Calu3 (cell line): ENCODE results near the gene ARID5B. TPM values are rescaled to one million over a fixed set of nuclear protein-coding genes. Genes with fewer than 3 reads are reported as not detected.

Source experiments
- BruUV-seq: library from RNA; stranded (reverse); fragments of 400-500 nt; replicated peaks from 2 replicates; lab custom pipeline; 2021; lab: Mats Ljungman, UMichigan
- CTCF ChIA-PET: fragments of 300-600 bp; sonication (Branson Sonifier 250); formaldehyde crosslinking; loops from one replicate; lab custom pipeline; 2022; ENCODE audit warnings: antibody characterized with exemption; lab: Charles Lee
- DNase-seq: peaks from one replicate; pipeline ENCODE4 v3.0.0; 2022
- H3K27ac Mint-ChIP-seq: one replicate; pipeline ENCODE4 v1.8.0; 2022; ENCODE audit warnings: mixed read lengths; ENCODE audit not compliant: unreplicated experiment
- H3K27me3 Mint-ChIP-seq: one replicate; pipeline ENCODE4 v1.8.0; 2022; ENCODE audit warnings: mixed read lengths; ENCODE audit not compliant: unreplicated experiment
- H3K36me3 Mint-ChIP-seq: one replicate; pipeline ENCODE4 v1.8.0; 2022; ENCODE audit warnings: mild to moderate bottlenecking, moderate library complexity, mixed read lengths; ENCODE audit not compliant: insufficient read depth, unreplicated experiment
- H3K4me1 Mint-ChIP-seq: one replicate; pipeline ENCODE4 v1.8.0; 2022; ENCODE audit warnings: mild to moderate bottlenecking, low read depth, mixed read lengths; ENCODE audit not compliant: unreplicated experiment
- H3K4me3 Mint-ChIP-seq: one replicate; pipeline ENCODE4 v1.8.0; 2022; ENCODE audit warnings: mild to moderate bottlenecking, low read depth, moderate library complexity, mixed read lengths; ENCODE audit not compliant: unreplicated experiment
- H3K9me3 Mint-ChIP-seq: one replicate; pipeline ENCODE4 v1.8.0; 2022; ENCODE audit warnings: low read depth, mixed read lengths; ENCODE audit not compliant: unreplicated experiment
- CTCF ChIP-seq: fragments of 200-600 bp; IDR thresholded peaks from one replicate; pipeline ENCODE4 v1.8.0; 2022; ENCODE audit warnings: antibody characterized with exemption; ENCODE audit not compliant: unreplicated experiment
- intact Hi-C: fragments of 100-400 bp; cut with micrococcal nuclease; formaldehyde crosslinking; loops from one replicate; pipeline ENCODE4 v1.10.0; 2022; ENCODE audit not compliant: unreplicated experiment
- total RNA-seq: library from RNA; stranded (reverse); gene quantifications from 2 replicates; pipeline ENCODE4 v1.2.3, GENCODE V29; 2022

The ARID5B gene
- total RNA-seq, 1 experiment from 2014 or later = 10.0 TPM

GRCh38 chr10:62054408-62054807, 152.9 kb downstream of the ARID5B start:
- TF ChIP-seq CTCF = no peak
- no peak for DNase-seq
- Mint-ChIP-seq H3K9me3 (peaks cover 2% of the 10 kb centered on the region), H3K4me1 (peaks cover 39% of the 10 kb centered on the region), H3K4me3 (no peak overlapping the region), H3K36me3 (peaks cover 5% of the 10 kb centered on the region), H3K27me3 (no peaks in the 10 kb centered on the region), H3K27ac (no peak overlapping the region)
- BruUV-seq = no TSS peak
- CTCF ChIA-PET = interaction anchor here (0.7 to 0.8 kb wide), 2 partner anchors 204 to 573 kb away, joined by 3 to 4 read pairs; no protein-coding TSS in a partner anchor
- intact Hi-C loops = no loop called here

DNA sequence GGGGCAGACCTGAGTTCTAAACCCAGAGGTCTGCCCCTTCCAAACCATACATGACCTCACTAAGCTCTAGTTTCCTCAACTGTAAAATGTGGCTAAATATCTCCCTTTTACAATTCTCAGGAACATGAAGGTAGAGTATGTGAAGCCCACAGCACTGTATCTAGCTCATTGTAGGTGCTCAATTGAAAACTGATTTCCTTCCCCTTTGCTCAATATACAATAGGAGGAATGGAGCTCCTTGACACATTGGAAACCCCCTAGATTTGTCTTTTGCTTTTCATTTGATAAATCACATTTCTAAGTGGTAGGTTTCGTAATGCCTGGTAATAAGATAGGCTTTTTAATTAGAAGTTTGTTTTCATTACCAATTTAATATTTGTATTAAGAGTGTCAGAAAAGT, 153.3 kb downstream of the ARID5B start:
- Mint-ChIP-seq H3K27ac (no peak overlapping the region), H3K4me3 (no peak overlapping the region), H3K4me1 (peaks cover 39% of the 10 kb centered on the region), H3K9me3 (peaks cover 2% of the 10 kb centered on the region), H3K36me3 (peaks cover 5% of the 10 kb centered on the region), H3K27me3 (no peaks in the 10 kb centered on the region)
- no peak for DNase-seq
- intact Hi-C loops = no loop called here
- CTCF ChIA-PET = interaction anchor here (0.7 to 0.8 kb wide), 2 partner anchors 204 to 573 kb away, joined by 3 to 4 read pairs; no protein-coding TSS in a partner anchor
- TF ChIP-seq CTCF = no peak
- no TSS peak for BruUV-seq

- Mint-ChIP-seq H3K9me3 (peaks cover 2% of the 10 kb centered on the region), H3K36me3 (no peaks in the 10 kb centered on the region), H3K27me3 (no peaks in the 10 kb centered on the region), H3K4me3 (no peak overlapping the region), H3K27ac (no peak overlapping the region), H3K4me1 (peaks cover 27% of the 10 kb centered on the region)
- CTCF ChIA-PET = no interaction called here
- BruUV-seq = no TSS peak
- no peak for DNase-seq
- TF ChIP-seq CTCF = no peak
- intact Hi-C loops = no loop called here
These were observed 154.7 kb downstream of the ARID5B start for GRCh38 chr10:62056219-62056618.

GRCh38 chr10:62056698-62057097, 155.2 kb downstream of the ARID5B start:
- intact Hi-C loops = no loop called here
- Mint-ChIP-seq H3K9me3 (peaks cover 2% of the 10 kb centered on the region), H3K27ac (no peak overlapping the region), H3K4me3 (no peak overlapping the region), H3K27me3 (no peaks in the 10 kb centered on the region), H3K36me3 (no peaks in the 10 kb centered on the region), H3K4me1 (peaks cover 22% of the 10 kb centered on the region)
- TF ChIP-seq CTCF = no peak
- DNase-seq = no peak
- CTCF ChIA-PET = interaction anchor here (0.7 kb wide), 1 partner anchor 452 kb away, joined by 6 read pairs; no protein-coding TSS in a partner anchor
- no TSS peak for BruUV-seq
